IPS-NIHi7 (cell line): Measurements from ENCODE around the gene PAPOLG.
"Not testable (repeated sequence)": the region's sequence is repeated elsewhere in the genome, so short reads cannot be mapped to it uniquely, and the experiment has no call there.

ENCODE experiments used
- DNase-seq: peaks from one replicate; pipeline ENCODE4 v3.0.0; 2012; ENCODE audit warnings: mixed read lengths; ENCODE audit errors: extremely low spot score

Gene PAPOLG

DNA sequence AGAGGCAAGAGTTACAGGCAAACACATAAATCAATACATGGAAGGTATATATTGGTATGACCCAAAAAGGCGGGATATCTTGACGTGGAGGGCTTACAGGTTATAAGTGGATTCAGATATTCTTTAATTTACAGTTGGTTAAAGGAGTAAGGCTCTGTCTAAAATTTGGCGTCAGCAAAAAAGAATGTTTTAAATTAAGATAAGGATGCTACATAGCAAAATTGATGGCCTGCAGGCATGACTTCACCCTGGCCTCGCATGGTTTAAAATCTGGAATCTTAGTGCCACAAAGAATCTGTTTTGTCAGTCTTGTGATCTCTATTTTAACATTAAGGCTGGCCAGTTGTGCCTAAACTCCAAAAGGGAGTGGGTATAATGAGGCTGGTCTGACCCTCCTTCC is 66.9 kb downstream of the PAPOLG start:
- no peak for DNase-seq

DNA sequence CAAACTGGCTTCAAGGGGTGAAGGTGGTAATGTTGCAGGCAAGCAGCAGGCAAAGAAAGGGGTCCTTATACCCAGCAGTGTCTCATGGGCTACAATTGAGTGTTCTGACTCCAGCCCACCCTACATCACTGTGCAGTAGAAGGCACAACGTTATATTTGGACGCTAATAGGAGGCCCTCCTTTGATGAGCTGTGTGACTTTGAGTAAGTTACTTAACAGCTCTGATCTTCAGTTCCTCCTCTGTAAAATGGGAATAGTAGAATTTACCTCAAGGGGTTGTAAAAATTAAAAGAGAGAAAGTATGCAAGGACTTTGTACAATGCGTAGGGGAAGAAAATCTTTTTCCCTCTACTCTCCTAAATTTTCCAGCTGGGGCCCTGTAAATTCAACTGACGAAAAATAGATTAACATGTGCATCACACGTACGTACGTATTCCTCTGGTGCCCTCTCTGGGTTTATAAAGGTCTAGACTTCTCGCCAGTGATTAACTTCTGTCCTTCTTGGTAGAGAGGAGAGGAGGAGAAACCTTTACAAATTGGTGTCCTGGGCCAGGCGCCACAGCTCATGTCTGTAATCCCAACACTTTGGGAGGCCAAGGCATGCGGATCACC is 67.7 kb downstream of the PAPOLG start:
- DNase-seq: no peak

DNA sequence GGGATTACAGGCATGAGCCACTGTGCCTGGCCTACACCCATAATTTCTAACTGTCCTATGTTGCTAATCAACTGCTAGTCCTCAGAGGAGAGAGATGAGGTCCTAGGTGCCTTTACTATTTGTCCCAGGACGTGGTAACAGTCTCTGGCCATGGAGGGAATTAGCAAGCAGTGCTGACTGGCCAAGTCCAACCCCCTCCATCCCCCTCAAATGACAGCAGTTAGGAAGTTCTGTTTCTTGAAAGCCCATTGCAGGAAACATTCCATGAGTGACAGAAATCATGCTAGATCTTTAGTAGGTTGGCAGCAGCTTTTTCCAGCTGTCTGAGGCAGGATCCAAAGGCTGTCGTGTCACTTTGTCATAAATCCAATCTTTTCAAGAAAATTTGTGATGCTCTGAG is 69.6 kb downstream of the PAPOLG start:
- no peak for DNase-seq

DNA sequence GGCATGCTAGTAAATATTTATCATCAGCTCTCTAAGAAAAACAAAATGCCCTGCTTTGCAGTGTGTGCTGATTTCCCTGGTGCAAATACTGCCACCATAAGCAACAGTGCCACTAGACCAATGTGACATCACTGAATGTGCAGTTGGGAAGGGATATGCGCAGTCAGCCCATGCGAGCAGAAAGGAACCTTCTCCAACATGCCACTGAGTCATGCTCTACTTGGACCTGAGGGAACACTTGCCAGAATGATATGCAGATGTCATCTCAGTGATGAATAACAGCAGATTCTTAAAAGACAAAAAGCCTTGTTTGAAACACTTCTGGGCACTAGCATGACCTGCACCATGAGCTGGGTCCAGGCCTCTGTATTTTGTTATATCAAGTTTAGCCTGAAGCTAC is 70.0 kb downstream of the PAPOLG start:
- DNase-seq: no peak

DNA sequence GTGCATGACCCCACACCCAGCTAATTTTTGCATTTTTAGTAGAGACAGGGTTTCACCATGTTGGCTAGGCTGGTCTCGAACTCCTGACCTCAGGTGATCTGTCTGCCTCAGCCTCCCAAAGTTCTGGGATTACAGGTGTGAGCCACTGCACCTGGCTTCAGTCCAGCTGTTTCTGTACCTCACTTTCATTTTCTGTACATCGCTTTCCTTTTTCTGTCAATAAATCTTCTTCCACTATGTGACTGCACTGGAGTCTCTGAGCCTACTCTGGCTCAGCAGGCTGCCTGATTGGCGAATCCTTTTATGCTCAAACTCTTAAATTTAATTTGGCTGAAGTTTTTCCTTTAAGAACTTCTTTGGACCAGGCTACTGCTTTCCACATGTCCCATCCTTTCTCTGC is 70.8 kb downstream of the PAPOLG start:
- not testable (repeated sequence) for DNase-seq

DNA sequence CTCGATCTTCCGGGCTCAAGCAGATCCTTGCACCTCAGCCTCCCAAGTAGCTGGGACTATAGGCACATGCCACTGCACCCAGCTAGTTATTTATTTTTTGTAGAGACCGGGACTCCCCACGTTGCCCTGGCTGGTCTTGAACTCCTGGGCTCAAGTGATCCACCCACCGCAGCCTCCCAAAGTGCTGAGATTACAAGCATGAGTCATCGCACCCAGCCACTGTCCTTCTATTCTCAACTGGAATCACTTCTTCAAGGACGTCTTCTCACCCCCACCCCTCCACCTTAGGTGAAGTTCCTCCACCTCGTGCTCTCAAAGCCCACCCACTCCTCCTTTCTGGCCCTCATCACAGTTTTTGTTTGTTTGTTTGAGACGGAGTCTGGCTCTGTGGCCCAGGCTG is 71.3 kb downstream of the PAPOLG start:
- DNase-seq: no peak

DNA sequence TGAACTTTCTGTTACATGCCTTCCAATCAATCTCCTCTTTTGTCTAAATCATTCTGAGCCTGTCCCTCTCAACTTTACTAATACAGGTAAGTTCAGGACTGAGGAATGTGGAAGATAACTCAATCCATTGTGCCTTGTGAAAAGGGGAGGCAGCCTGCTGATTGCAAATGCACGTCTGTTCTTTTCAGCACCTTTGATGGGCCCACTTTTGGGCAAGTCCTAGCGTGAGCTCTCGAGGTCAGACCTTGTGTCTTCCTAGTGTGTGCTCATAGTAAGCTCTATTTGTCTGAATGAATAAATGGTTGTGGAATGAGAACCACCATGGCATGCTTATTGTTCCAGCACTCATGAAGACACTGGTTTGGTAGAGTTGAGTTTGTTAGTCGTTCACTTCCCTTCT is 74.9 kb downstream of the PAPOLG start:
- no peak for DNase-seq

DNA sequence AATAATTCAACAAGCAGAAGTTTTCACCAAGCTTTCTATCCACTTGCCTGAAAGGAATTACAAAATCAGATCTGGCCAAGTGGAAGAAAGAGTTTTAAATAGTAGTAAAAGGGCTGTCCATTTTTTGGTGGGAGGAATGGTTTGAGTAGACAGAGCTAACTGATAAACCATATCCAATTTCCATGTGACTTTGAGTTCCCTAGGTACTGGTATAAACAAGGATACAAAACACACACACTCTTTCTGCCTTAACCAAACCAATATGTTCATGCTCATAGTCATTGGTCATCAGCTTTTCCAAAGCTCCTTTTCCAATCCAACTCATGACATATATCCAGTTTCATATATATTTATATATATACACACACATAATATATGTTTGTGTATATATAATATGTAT is 75.9 kb downstream of the PAPOLG start:
- DNase-seq: no peak

DNA sequence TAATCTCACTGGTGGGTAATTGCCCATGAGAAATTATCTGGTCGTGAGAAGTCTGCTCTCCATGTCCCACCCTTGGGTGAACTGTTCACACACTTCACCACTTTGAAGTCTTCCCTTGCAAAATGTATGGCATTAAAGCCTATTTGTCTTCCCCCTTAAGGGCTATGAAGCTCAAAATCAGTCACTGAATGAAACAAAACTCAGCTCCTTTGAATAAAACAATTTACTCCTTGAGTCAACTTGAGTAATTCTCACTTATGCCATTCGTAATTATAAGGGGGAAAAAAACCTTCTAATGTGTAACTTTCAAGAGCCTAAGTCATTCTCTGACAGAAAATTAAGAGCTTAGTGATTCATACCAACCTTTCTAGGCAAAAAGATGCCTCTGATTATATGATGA is 76.6 kb downstream of the PAPOLG start:
- no peak for DNase-seq

DNA sequence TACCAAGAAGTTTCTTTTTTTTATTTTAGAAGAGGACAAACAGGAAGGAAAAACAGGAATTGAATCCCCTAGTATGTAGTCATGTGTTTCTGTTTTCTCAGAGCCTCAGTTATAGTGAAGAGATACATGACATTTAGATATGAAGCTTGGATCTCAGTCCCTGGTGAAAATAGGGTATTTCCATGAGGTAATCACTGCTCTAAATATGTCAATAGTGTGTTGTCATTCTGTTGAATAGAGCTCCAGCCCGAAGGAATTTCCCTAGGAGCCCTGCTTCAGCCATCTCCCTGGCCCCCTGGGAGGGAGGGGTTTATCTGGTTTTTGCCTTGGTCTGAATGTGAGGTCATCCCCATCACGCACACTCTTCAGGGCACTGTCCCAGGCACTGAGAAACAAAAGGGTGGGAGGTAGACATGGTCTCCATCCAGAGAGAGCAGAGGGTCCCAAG is 78.2 kb downstream of the PAPOLG start:
- peak; percentile 31 for DNase-seq

DNA sequence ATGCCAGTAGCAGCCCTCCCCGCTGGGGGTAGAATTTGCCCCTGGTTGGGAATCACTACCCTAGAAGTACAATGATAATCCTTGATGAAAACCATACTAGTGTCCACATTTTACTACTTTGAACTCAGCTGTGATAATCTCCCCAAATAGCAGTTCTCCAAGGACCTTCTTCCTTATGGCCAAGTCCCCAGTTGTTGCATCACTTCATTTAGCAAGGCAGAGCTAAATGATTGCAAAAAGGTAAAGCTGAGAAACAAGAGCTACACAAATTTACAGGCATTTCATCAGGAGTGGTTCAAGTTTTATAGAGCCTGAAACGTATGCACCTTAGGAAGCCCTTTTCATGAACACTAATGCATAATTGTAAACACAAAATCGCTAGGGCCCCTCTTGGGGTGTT is 80.4 kb downstream of the PAPOLG start:
- DNase-seq: no peak

DNA sequence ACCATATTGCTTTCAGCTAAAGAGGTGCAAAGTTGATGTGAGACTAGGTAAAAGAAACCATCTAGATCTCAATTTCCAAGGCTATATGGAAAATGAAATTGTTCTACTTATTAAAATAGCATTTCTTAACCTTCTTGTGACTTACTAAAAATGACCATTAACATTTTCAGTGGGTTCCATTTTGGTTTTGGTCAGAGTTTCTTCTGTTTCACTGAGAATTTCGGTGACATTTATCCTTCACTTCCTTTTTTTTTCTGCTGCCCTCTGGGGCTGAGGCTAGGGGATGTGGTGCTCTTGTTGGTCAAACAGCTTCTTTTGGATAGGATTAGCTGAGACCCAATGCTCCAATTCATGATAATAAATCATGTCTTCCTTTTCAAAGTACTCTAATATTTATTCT is 81.1 kb downstream of the PAPOLG start:
- DNase-seq: no peak

DNA sequence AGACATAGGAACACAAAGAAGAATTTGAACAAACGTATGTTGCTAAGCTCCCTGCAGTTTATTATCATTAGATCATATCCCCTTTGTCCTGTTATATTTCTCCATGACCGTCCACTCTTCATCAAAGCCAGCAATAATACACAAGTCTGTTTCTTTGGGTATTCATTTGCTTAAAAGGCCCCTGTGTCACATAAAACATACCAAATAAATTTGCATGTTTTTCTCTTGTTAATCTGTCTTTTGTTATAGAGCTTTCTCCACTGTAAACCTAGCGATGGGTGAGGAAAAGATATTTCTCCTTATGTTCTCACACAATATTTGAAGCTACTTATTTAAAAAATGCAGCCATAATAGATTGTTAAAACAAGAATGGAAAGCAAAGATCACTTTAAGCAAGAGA is 82.4 kb downstream of the PAPOLG start:
- DNase-seq: no peak

DNA sequence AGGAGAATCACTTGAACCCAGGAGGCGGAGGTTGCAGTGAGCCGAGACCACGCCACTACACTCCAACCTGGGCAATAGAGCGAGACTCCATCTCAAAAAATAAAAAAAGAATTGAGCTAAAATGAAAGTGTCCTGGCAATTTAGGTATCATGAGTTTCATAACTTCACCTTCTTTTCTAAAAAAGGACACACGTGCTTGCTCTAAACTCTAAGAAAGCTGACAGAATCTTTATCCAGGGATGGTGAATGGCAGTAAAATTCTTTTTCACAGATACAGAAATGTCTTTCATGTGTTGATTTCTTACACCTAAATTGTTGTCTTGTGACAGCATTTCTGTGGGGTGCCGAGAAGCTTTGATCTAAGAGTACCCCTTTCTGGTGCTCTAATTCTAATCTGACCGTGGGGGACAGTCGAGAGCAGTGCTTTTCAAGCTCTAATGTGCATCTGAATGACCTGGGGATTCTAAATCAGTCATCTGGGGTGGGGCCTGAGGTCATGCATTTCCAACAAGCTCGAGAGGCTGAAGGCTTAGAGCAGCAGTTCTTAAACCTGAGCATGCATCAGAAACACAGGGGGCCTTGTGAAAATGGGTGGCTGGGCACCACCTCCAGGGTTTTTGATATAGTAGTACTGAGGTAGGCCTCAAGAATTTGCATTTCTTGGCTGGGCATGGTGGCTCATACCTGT is 83.2 kb downstream of the PAPOLG start:
- DNase-seq: peak; percentile 49

DNA sequence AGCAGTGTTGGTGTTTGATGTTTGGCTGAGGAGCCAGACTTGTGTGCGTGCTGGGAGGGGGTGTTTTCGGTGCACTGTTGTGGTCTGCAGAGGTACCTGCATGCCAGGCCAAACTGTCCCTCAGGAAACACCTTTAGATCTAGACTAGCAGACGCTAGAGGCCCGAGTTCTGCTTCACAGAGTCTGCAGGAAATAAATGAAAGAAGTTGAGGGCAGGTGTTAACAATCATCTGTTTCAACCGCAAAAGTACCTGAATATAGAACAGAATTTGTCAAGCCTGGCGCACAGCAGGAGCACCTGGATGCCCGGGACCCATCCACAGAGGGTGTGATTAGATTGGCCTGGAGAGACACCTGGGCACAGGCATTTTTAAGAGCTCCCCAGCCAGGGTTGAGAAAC is 84.8 kb downstream of the PAPOLG start:
- DNase-seq: no peak

DNA sequence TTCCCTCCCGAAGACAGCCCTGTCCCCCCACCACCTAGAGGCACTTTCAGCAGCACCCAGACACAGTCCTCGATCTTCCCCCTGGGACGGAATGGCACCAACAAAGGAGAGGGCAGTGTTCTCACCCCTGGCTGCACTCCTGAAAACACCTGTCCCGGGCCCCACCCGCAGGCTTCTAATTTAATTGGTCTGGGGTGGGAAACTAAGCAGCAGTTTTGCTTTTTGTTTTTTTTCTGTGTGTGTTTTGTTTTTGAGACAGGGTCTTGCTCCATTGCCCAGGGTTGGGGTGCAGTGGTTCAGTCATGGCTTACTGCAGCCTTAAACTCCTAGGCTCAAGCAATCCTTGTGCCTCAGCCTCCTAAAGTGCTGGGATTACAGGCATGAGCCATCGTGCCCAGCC is 86.9 kb downstream of the PAPOLG start:
- DNase-seq: no peak

DNA sequence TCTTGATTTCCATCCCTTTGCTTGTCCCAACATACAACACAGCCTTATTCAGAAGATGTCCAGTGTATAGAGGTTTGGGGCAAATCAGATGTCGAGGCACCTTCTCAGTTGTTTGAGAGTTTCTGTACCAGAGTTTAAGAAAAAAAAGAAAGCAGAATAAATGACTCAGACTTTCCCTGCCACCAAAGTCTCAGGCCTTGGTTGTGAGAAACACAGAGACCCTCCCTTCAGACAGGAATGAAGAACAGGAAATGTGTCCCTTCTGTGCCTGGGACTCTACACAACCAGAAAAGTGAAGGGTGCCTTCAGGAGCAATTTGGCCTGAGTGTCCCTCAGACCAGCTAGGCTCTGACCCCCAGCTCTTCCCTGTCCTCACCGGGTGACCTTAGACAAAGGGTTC is 88.0 kb downstream of the PAPOLG start:
- no peak for DNase-seq

DNA sequence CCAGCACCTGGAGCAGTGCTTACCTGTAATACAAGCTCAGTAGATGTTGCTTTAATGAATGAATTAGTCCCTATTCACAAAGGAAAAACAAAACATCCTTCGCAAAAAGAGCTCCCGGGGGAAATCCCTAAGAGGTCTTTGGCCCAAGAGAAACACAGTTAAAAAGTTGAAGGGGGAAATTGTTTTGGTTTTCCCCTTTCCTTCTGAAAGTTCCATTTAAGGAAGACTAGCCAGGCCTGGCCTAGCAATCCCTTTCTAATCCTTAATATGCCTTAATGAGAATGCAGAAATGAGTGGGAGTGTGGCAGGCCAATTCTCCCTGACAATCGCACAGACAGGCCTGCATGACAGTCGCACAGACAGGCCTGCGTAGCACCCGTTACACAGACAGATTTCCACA is 91.8 kb downstream of the PAPOLG start:
- no peak for DNase-seq
